HG03045 (cell line): ENCODE data around the gene AKR7A3.
"Not testable (repeated sequence)": the region's sequence is repeated elsewhere in the genome, so short reads cannot be mapped to it uniquely, and the experiment has no call there.

Source experiments
- ATAC-seq: cut with Tn5 transposase; IDR thresholded peaks from one replicate; pipeline ENCODE4 v1.9.1; 2021; ENCODE audit warnings: mild to moderate bottlenecking, moderate library complexity; ENCODE audit not compliant: unreplicated experiment

AKR7A3 gene

DNA sequence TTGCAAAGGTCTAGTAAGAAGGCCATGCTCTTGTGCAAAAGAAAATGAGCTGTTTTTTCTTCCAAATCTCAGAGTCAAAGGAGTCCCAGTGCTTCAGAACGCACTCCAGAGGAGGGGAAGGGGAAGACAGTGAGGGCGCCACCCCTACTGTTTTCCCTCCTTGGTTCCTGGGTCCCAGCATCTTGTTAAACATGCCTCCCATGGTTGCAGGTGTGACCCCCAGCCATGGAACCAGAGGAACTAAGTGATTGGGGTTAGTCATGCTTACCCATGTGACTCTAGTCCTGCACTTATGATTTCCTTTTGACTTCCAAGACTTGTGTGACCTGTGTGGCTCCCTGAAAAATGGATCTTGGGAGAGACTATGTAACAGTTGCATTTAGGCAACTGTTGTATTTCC is 6.1 kb upstream of the AKR7A3 start:
- ATAC-seq = no peak

GRCh38 chr1:19289244-19289643 is 674 bp upstream of the AKR7A3 start:
- ATAC-seq = no peak

GRCh38 chr1:19287436-19288185 is 959 bp downstream of the AKR7A3 start:
- no peak for ATAC-seq

DNA sequence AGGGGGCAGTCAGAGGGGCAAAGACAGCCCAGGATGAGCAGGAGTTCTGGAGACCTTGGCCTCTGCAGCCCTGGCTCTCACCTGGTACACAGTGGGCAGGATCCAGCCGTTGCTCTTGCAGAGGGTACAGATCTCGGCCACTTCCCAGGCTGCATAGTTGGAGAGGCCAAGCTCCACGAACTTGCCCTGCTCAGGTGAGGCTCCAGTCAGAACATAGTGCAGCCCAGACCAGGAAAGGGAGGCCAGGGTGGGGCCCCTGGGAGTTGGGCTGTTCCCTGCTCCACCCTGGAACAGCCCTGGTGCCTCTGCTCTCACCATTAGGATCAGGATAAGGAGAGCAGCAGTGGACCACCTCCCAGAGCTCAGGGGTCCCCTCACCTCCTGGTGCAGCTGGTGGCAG is 2.8 kb downstream of the AKR7A3 start:
- ATAC-seq = not testable (repeated sequence)

DNA sequence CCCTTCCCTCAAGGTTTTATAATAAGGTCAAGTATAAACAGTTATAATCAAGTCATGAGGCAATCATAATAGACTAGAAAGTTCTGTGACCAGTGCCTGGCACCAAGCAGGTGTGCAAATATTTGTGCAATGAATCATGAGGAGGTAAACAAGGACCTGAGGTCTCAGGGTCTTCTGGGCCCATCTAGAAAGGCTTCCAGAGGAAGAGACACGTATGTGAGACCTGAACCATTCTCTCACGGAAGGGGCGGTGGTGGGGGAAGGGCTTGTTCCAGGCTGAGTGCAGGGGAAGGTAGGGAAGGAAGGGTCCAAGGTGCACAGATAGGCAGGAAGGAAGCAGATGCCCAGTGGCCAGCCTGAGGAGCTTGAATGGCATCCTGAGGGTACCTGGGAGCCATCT is 3.2 kb downstream of the AKR7A3 start:
- ATAC-seq = not testable (repeated sequence)

DNA sequence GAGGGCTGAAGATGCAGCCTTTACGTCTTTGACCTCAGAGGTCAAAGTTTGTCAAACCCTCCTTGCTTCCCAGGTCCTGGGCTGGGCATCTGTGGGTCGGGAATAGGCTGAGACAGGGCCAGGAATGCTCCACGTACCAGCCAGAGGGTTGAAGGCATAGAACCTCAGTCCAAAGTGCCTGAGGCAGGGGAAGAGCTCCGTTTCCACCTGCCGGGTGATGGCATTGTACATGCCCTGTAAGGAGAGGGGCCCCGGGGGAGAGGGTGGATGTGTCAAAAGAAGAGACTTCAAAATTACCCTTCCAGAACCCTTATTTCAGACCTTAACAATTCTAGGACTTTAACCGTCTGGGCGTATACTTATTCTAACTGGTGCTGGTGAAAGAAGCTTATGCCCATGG is 3.7 kb downstream of the AKR7A3 start:
- no peak for ATAC-seq

GRCh38 chr1:19283891-19284290 is 4.7 kb downstream of the AKR7A3 start:
- ATAC-seq = no peak

DNA sequence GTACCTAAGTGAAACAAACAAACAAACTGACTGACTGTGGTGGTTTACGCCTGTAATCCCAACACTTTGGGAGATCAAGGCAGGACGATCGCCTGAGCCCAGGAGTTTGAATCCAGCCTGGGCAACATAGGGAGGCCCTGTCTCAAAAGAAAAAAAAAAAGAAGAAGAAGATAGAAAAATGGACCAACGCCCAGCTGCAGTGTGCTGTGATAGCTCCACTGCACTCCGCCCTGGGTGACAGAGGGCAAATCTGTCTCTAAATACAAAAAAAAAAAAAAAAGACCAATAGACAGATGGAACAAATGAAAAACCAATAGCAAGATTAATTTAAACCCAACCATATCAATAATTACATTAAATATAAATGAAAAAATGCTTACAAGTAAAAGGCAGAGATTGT is 13.9 kb downstream of the AKR7A3 start:
- ATAC-seq = no peak

- ATAC-seq = not testable (repeated sequence)
Measured at GRCh38 chr1:19273844-19274531, 14.6 kb downstream of the AKR7A3 start.

DNA sequence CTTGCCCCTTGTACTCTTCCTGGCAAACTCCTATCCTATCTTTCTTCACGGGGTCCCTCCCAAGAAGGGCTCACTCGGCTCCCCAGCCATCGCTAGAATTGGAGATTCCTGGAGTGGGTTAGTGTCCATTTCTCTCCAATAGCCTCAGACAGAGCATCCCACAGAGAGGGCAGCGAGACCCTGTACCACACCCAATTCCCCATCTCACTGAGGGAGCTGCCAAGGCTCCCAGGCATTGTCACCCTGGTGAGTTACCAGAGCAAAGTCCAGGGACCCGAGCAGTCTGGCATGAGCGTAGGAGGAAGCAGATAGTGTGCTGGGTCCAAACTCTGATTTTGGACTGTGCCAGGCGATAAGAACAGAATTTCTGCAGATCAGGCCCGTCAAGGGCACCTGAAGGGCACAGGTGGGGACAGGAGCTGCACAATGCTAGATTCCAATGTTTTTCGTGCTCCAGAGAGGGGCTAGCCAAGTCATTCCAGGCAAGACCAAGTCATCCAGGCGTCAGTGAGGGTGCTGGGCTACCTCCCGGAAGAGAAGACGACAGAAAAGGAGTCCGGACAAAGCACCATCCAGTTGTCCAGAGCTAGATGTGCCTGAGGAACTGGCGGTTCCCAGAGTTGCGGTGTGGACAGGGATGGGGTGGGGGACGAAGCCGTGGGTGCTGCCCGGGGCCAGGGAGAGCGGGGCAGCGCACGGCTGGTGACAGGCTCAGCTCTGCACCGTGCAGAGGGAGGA is 15.3 kb downstream of the AKR7A3 start:
- no peak for ATAC-seq

- ATAC-seq = no peak
Measured at GRCh38 chr1:19272064-19272463, 16.5 kb downstream of the AKR7A3 start.

GRCh38 chr1:19270343-19270730 is 18.2 kb downstream of the AKR7A3 start:
- ATAC-seq = not testable (repeated sequence)

DNA sequence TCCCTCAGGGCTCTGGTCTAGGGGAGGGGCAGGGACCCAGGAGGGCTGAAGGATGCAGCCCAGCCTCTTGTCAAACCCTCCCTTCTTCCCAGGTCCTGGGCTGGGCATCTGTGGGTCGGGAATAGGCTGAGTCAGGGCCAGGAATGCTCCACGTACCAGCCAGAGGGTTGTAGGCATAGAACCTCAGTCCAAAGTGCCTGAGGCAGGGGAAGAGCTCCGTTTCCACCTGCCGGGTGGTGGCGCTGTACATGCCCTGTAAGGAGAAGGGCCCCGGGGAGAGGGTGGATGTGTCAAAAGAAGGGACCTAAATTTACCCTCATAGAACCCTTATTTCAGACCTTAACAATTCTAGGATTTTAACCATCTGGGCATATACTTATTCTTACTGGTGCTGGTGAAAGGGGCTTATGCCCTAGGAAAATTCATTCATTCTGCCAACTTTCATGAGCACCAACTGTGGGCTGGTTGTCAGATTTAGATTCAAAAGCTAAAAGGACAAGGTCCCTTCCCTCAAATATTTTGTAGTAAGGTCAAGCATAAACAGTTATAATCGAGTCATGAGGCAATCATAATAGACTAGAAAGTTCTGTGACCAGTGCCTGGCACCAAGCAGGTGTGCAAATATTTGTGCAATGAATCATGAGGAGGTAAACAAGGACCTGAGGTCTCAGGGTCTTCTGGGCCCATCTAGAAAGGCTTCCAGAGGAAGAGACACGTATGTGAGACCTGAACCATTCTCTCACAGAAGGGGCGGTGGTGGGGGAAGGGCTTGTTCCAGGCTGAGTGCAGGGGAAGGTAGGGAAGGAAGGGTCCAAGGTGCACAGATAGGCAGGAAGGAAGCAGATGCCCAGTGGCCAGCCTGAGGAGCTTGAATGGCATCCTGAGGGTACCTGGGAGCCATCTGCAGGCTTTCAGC is 18.9 kb downstream of the AKR7A3 start:
- ATAC-seq = not testable (repeated sequence)

GRCh38 chr1:19268445-19268844 is 20.1 kb downstream of the AKR7A3 start:
- ATAC-seq = no peak

GRCh38 chr1:19262744-19263143 is 25.8 kb downstream of the AKR7A3 start:
- no peak for ATAC-seq

DNA sequence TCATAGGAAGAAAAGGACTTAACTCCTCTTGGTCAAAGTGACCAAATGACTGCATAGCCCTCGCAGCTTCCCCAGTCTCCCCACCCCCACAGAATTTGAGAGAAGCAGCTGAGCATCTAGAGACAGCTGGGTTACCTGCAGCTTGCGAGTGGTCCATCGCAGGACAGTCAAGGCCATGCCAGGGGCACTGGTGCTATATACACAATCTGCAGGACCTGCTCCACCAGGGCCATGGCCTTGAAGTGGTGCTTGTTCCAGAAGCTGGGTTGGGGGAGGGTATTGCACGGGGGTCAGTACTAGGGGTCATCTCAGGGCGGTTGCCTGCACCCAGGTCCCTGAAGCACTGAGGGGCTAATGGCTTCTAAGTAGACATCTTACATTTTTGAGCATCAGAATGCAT is 26.5 kb downstream of the AKR7A3 start:
- ATAC-seq = no peak

GRCh38 chr1:19260211-19261138 is 28.1 kb downstream of the AKR7A3 start:
- ATAC-seq = no peak

DNA sequence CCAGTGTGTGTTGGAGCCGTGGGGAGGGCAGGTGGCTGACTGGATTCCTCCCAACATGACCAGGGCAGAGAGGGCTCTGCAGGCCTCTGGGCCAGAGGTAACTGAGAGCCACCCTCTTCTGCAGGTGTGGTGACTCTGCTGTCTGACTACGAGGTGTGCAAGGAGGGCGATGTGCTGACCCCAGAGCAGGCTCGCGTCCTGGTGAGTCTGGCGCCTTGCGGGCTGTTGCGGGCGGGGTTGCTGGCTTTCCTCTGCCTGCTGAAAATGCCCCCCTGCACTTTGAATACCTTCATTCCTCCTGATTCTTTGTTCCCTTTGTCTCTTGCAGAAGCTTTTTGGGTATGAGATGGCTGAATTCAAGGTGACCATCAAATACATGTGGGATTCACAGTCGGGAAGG is 30.2 kb downstream of the AKR7A3 start:
- ATAC-seq = no peak

GRCh38 chr1:19257178-19257914 is 31.2 kb downstream of the AKR7A3 start:
- ATAC-seq = no peak
